SJSA1 (cell line): ENCODE measurements around the gene GLT6D1. TPM values are rescaled to one million over a fixed set of nuclear protein-coding genes. Genes with fewer than 3 reads are reported as not detected.

Experiments used
- DNase-seq, 2 experiments: peaks; one replicate each; pipeline ENCODE4 v3.0.0-alpha.2; 2015 to 2020; ENCODE audit warnings: low spot score in 2 of 2, low read depth in 1 of 2
- H3K27ac ChIP-seq: fragments of 250-450 bp; sonication (Bioruptor Pico); 2 replicates; pipeline ENCODE4 v1.5.1; 2020; ENCODE audit warnings: mild to moderate bottlenecking, moderate library complexity
- H3K27me3 ChIP-seq: fragments of 250-450 bp; sonication (Bioruptor Pico); replicated peaks from 2 replicates; pipeline ENCODE4 v1.5.1; 2020; ENCODE audit warnings: mild to moderate bottlenecking, moderate library complexity
- H3K36me3 ChIP-seq: fragments of 250-450 bp; sonication (Bioruptor Pico); 2 replicates; pipeline ENCODE4 v1.5.1; 2020; ENCODE audit warnings: mild to moderate bottlenecking
- H3K4me1 ChIP-seq: fragments of 250-450 bp; sonication (Bioruptor Pico); replicated peaks from 2 replicates; pipeline ENCODE4 v1.6.1; 2021; ENCODE audit warnings: mild to moderate bottlenecking
- H3K4me3 ChIP-seq: fragments of 250-450 bp; sonication (Bioruptor Pico); 2 replicates; pipeline ENCODE4 v1.5.1; 2020; ENCODE audit warnings: mild to moderate bottlenecking
- H3K9me3 ChIP-seq: fragments of 250-450 bp; sonication (Bioruptor Pico); replicated peaks from 2 replicates; pipeline ENCODE4 v1.5.1; 2020; ENCODE audit warnings: mild to moderate bottlenecking
- total RNA-seq: library from RNA; depleted of rRNA; stranded (reverse); fragments of >200 nt; shearing (Covaris generic); gene quantifications from 2 replicates; pipeline ENCODE4 v1.2.3, GENCODE V29; 2014

Gene GLT6D1
- total RNA-seq, 1 experiment from 2014 or later, result not detected

GRCh38 chr9:135587658-135588057, 51.7 kb downstream of the GLT6D1 start:
- Histone ChIP-seq H3K4me1 (no peaks in the 10 kb centered on the region), H3K9me3 (no peaks in the 10 kb centered on the region), H3K27me3 (peaks cover 19% of the 10 kb centered on the region; the same call in 1 of the 2 replicates), H3K4me3 (no peak overlapping the region), H3K36me3 (no peaks in the 10 kb centered on the region), H3K27ac (no peak overlapping the region)
- DNase-seq, result peak in 1 of 2 experiments; percentile 5

- H3K4me3 ChIP-seq, result no peak overlapping the region
- H3K4me1 ChIP-seq, result no peaks in the 10 kb centered on the region
- no peak for DNase-seq
- no peak overlapping the region for H3K27ac ChIP-seq
- H3K36me3 ChIP-seq, result no peaks in the 10 kb centered on the region
- peaks cover 19% of the 10 kb centered on the region; the same call in 1 of the 2 replicates for H3K27me3 ChIP-seq
- no peaks in the 10 kb centered on the region for H3K9me3 ChIP-seq
These were observed 52.7 kb downstream of the GLT6D1 start for GRCh38 chr9:135586601-135587109.

GRCh38 chr9:135584934-135585333, 54.4 kb downstream of the GLT6D1 start:
- Histone ChIP-seq H3K4me3 (no peak overlapping the region), H3K9me3 (no peaks in the 10 kb centered on the region), H3K36me3 (no peaks in the 10 kb centered on the region), H3K27me3 (peaks cover 19% of the 10 kb centered on the region; the same call in 1 of the 2 replicates), H3K27ac (no peak overlapping the region), H3K4me1 (no peaks in the 10 kb centered on the region)
- DNase-seq, result no peak

- no peaks in the 10 kb centered on the region for H3K9me3 ChIP-seq
- no peak overlapping the region for H3K27ac ChIP-seq
- no peaks in the 10 kb centered on the region for H3K4me1 ChIP-seq
- H3K27me3 ChIP-seq, result peaks cover 19% of the 10 kb centered on the region; the same call in 1 of the 2 replicates
- DNase-seq, result no peak
- no peak overlapping the region for H3K4me3 ChIP-seq
- no peaks in the 10 kb centered on the region for H3K36me3 ChIP-seq
These were observed 55.0 kb downstream of the GLT6D1 start for GRCh38 chr9:135584371-135584770.

GRCh38 chr9:135583688-135584011, 55.7 kb downstream of the GLT6D1 start:
- H3K36me3 ChIP-seq, result no peaks in the 10 kb centered on the region
- H3K4me3 ChIP-seq, result no peak overlapping the region
- H3K27ac ChIP-seq, result no peak overlapping the region
- DNase-seq, result no peak
- H3K4me1 ChIP-seq, result no peaks in the 10 kb centered on the region
- no peaks in the 10 kb centered on the region for H3K9me3 ChIP-seq
- peaks cover 19% of the 10 kb centered on the region; the same call in 1 of the 2 replicates for H3K27me3 ChIP-seq

GRCh38 chr9:135582966-135583687, 56.2 kb downstream of the GLT6D1 start:
- no peaks in the 10 kb centered on the region for H3K36me3 ChIP-seq
- H3K4me1 ChIP-seq, result no peaks in the 10 kb centered on the region
- H3K27ac ChIP-seq, result no peak overlapping the region
- no peak for DNase-seq
- H3K27me3 ChIP-seq, result peaks cover 19% of the 10 kb centered on the region; the same call in 1 of the 2 replicates
- H3K9me3 ChIP-seq, result no peaks in the 10 kb centered on the region
- no peak overlapping the region for H3K4me3 ChIP-seq

- no peak overlapping the region for H3K27ac ChIP-seq
- no peaks in the 10 kb centered on the region for H3K4me1 ChIP-seq
- H3K36me3 ChIP-seq, result no peaks in the 10 kb centered on the region
- H3K27me3 ChIP-seq, result peaks cover 19% of the 10 kb centered on the region; the same call in 1 of the 2 replicates
- no peak for DNase-seq
- H3K9me3 ChIP-seq, result no peaks in the 10 kb centered on the region
- H3K4me3 ChIP-seq, result no peak overlapping the region
These were observed 56.8 kb downstream of the GLT6D1 start for GRCh38 chr9:135582541-135582940.

GRCh38 chr9:135581636-135582426, 57.5 kb downstream of the GLT6D1 start:
- H3K27me3 ChIP-seq, result peaks cover 19% of the 10 kb centered on the region; the same call in 1 of the 2 replicates
- no peaks in the 10 kb centered on the region for H3K9me3 ChIP-seq
- DNase-seq, result no peak
- no peaks in the 10 kb centered on the region for H3K36me3 ChIP-seq
- no peaks in the 10 kb centered on the region for H3K4me1 ChIP-seq
- H3K27ac ChIP-seq, result no peak overlapping the region
- no peak overlapping the region for H3K4me3 ChIP-seq

GRCh38 chr9:135580664-135581380, 58.5 kb downstream of the GLT6D1 start:
- DNase-seq, result no peak
- H3K27me3 ChIP-seq, result peaks cover 12% of the 10 kb centered on the region; the same call in 1 of the 2 replicates
- no peak overlapping the region for H3K27ac ChIP-seq
- no peaks in the 10 kb centered on the region for H3K9me3 ChIP-seq
- H3K4me3 ChIP-seq, result no peak overlapping the region
- no peaks in the 10 kb centered on the region for H3K4me1 ChIP-seq
- no peaks in the 10 kb centered on the region for H3K36me3 ChIP-seq

GRCh38 chr9:135579889-135580660, 59.3 kb downstream of the GLT6D1 start:
- DNase-seq, result no peak
- Histone ChIP-seq H3K36me3 (no peaks in the 10 kb centered on the region), H3K27ac (no peak overlapping the region)

GRCh38 chr9:135579356-135579755, 60.0 kb downstream of the GLT6D1 start:
- H3K4me1 ChIP-seq, result no peaks in the 10 kb centered on the region
- no peaks in the 10 kb centered on the region for H3K36me3 ChIP-seq
- H3K27me3 ChIP-seq, result no peaks in the 10 kb centered on the region
- no peak for DNase-seq
- H3K4me3 ChIP-seq, result no peak overlapping the region
- H3K9me3 ChIP-seq, result no peaks in the 10 kb centered on the region
- H3K27ac ChIP-seq, result no peak overlapping the region

More at GRCh38 chr9:135579889-135580660, 59.3 kb downstream of the GLT6D1 start:
- no peak overlapping the region for H3K4me3 ChIP-seq
- H3K9me3 ChIP-seq, result no peaks in the 10 kb centered on the region
- H3K4me1 ChIP-seq, result no peaks in the 10 kb centered on the region
- H3K27me3 ChIP-seq, result 0 out of 2 replicates have a peak, but pooled peaks cover 6% of the 10 kb centered on the region

- Histone ChIP-seq H3K36me3 (no peaks in the 10 kb centered on the region), H3K27ac (no peak overlapping the region), H3K4me3 (no peak overlapping the region), H3K4me1 (no peaks in the 10 kb centered on the region), H3K9me3 (no peaks in the 10 kb centered on the region), H3K27me3 (no peaks in the 10 kb centered on the region)
- DNase-seq, result no peak
These were observed 62.1 kb downstream of the GLT6D1 start for GRCh38 chr9:135577256-135577655.
